HG02610 (cell line): ENCODE measurements around the gene TRIM49.
"Not testable (repeated sequence)": the region's sequence is repeated elsewhere in the genome, so short reads cannot be mapped to it uniquely, and the experiment has no call there.

Experiments used
- ATAC-seq: cut with Tn5 transposase; IDR thresholded peaks from one replicate; pipeline ENCODE4 v1.9.1; 2021; ENCODE audit warnings: mild to moderate bottlenecking, moderate library complexity; ENCODE audit not compliant: unreplicated experiment

The TRIM49 gene, protein sequence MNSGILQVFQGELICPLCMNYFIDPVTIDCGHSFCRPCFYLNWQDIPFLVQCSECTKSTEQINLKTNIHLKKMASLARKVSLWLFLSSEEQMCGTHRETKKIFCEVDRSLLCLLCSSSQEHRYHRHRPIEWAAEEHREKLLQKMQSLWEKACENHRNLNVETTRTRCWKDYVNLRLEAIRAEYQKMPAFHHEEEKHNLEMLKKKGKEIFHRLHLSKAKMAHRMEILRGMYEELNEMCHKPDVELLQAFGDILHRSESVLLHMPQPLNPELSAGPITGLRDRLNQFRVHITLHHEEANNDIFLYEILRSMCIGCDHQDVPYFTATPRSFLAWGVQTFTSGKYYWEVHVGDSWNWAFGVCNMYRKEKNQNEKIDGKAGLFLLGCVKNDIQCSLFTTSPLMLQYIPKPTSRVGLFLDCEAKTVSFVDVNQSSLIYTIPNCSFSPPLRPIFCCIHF

DNA sequence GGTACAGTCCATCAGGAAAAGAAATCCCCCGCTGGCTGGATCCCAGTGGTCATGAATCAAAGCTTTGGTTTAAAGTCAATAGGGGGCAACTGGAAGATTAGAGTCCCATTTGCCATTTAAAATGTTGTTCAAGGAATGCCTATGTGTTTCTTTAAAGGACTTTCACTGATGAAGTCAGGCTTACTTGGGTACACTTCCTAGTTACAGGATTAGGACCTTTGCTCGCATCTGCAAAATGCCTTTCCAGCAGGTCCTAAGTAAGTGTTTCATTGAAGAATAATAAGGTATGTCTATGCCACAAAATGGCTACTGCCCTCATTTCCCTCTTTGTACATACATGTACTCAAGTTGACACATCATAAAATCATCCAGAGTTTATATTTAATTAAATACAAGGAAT, at the start of gene TRIM49:
Gene TRIM49, minus strand, starts transcription at position 101 of the 400 bp plus-strand sequence. CDS start 4,106 bp downstream, outside the sequence.
- not testable (repeated sequence) for ATAC-seq

DNA sequence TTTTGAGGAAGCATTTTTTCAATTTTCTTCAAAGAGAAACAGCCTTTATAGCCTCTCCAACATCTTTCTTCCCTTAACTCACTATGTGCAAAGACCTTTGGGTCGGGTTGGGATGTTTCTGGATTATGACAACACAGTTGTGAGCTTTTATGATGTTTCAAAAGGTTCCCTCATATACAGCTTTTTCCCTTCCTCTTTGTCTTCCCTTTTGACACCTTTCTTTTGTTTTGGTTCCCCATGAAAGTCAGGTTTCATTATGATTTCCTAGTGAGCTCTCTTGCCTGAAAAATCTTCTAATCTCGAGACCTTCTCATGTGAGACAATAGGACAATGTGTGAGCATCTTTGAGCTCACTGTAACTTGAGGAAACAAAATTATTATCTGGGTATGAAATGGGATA, 18.3 kb upstream of the TRIM49 start:
- ATAC-seq: not testable (repeated sequence)

DNA sequence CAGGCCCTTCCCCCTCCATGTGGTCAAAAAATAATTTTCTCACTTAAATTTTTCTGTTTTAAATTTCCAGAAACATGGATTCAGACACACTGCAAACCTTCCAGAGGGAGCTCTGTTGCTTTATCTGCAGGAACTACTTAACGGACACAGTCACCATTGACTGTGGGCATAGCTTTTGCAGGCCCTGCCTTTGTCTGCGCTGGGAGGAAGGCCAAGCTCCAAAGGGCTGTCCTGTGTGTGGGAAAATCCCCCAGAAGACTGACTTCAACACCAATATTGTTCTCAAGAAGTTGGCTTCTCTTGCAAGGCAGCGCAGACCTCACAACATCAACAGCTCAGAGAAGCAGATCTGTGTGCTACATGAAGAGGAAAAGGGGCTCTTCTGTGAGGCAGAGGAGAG, 11.6 kb upstream of the TRIM49 start:
- not testable (repeated sequence) for ATAC-seq

GRCh38 chr11:89813535-89813934, 5.2 kb upstream of the TRIM49 start:
- not testable (repeated sequence) for ATAC-seq

DNA sequence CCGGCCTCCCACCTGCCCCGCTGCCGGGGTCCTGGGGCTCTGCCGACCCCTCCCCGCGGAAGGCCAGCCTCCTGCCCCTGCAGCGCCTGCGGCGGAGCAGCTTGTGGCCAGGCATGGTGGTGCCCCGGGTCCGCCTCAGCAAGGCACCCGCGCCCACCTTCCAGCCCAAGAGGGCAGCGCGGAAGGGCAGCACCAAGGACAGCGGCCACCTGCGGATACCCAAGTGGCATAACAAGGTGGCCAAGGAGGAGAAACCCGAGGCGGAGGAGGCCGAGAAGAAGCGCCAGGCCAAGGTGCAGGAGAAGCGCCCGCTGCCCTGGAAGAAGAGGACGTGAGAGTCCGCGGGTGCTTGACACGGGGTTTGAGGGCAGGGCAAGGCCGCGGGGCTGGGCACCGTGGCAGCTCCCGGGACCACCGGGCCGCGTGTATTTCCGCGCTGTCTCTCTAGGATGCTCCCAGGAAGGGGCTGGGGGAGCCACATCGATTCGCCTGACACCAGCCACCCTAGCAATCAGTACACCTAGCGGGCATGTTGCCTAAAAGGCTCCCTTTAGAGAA, 20.8 kb downstream of the TRIM49 start:
- ATAC-seq: not testable (repeated sequence)

DNA sequence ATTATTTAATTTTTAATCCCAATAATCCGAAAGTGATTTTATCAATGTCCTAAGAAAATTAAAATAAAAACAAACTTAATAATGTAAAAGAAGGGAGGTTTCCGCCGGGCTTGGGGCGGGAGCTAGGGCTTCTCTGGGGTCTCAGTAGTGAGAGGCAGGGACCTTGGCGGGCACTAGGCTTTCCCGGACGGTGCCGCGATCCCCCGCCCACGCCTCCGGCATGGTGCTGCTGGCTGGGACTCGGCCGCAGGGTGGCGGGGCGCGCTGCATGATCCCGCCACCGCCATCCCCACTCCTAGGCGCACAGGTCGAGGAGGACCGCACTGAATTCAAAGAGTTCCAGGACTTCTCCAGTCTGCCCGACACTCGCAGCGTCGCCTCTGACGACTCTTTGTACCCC, 22.6 kb downstream of the TRIM49 start:
- not testable (repeated sequence) for ATAC-seq

DNA sequence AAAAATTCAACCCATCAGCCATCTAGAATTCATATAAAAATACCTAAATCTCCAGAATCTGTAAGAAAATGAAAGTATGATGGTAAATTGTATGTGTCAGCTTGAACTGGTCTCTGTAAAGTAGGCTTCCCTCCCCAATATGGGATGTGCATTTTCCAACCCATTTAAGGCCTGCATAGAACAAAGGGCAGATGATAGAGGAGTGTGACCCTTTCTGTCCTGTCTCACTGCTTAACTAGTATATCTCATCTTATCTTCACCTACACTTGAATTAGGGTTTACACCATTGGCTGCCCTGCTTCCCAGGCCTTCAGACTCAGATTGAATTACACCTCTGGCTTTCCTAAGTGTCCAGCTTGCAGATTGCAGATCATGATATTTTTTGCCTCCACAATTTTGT, 57.6 kb downstream of the TRIM49 start:
- ATAC-seq: not testable (repeated sequence)
